ENCODE measurements around the gene TEDC1.

TEDC1 gene

DNA sequence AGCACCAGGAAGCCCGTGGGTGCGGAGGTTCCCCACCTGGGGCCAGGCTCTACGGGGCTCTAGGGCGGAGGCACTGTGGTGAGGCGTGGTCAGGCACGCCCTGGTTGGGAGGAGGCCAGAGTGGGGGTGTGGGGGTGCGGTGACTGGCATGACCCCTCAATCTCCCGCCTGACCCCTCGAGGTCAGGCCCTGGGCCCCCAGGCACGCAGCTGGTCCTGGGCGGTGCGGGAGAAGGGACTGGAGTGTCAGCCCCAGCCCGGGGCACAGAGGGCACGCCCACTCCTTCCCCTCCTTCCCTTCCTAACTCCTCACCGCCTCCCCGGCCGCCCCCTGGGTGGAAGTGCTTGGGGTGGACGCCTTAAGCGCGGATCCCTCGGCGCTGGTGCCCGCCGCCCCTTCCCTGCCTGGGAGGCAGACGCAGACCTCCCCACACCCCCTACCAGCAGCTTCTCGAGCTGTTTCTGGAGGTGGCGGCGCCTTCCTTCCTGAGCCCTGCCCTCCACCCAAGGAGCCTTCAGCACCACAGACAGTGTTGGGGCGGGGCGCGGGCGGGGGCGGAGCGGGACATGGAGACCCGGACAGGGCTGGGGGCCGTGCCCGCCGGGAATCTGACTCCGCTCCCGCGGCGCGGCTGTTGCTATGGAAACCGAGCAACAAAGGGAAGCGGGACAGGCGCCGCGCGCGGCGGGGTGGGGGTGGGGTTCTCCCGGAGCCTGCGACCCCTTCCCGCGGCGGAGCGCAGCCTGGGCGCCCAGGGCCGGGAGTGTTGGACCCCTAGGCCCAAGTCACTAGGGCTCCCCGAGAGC, 17.2 kb upstream of the TEDC1 start:
- DNase-seq (ENCODE audit: low read depth in 2 of 2): peak in 1 of 2 donors; percentile 62

DNA sequence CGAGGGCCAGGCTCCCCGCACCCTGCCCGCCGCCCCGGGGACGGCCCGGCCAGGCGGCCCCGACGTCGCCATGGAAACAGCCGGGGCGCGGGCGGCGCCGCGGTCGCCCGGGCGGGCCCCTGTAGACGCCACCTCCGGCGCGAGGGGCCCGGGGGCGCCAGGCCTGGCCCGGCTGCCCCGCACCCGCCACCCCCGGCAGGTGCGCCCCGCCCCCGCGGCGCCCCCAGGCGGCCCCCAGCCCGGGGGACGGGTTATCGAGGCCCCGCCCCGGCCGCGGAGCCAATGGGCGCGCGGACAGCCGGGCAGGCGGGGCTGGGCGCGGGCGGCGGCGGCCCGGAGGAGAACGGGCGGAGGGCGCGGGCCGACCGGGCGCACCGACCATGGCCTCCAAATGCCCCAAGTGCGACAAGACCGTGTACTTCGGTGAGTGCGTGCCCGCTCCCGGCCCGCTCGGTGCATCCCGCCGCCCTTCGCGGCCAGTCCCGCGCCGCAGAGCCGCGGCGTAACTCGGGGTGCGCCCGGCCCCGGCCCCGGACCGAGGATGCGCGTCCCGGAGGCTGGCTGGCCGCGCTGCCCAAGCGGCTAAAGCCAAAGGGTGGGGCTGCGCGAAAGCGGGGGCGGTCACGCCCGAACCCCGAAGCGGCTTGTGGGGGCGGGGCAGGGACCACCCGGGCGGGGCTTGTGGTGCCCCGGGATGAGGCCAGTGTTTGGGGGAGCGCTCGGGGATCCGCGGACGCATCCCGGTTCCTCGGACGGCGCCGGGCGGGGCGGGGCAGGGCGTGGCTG, 16.4 kb upstream of the TEDC1 start, which contains the start of gene CRIP2:
Gene CRIP2 (plus strand): TSS at position 339 of the 786 bp plus-strand sequence. CDS start 42 bp downstream, at position 381.
- no peak for DNase-seq (ENCODE audit: low read depth in 2 of 2)

- no peak for DNase-seq (ENCODE audit: low read depth in 2 of 2)
Observed at GRCh38 chr14:105475269-105476096, 15.6 kb upstream of the TEDC1 start.

DNA sequence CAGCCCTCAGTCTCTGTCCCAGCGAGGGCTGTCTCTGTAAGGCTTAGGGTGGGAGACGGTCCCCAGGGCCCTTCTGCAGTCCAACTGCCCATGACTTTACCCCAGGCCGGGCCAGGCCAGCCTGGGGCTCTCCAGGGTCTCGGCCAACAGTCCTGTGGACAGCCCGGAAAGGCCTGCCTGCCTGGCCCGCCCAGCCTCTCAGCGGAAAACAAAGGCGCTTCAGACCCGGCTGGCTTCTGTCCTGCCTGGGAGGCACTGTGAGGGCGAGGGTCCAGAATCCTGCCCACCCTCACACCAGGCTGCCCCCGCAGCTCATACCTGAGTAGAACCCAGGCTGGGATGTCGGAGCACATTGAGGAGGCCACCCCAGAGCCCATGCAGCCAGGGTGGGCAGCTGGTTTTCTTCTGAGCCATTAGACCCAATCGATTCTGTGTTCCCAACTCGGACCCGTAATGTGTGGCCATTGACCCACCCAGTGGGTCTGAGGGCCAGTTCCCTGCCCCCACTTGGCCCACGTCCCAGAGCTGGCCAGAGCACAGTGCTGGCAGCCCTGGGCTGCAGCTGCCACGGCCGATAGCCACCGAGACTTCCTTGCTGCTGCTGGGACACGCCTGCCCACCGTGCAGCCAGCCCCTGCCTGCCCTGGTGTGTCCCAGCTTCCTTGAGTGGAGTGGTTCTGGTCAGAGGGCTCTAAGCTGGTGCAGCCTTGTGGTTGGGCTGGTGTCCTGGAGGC, 14.8 kb upstream of the TEDC1 start:
- no peak for DNase-seq (ENCODE audit: low read depth in 2 of 2)

DNA sequence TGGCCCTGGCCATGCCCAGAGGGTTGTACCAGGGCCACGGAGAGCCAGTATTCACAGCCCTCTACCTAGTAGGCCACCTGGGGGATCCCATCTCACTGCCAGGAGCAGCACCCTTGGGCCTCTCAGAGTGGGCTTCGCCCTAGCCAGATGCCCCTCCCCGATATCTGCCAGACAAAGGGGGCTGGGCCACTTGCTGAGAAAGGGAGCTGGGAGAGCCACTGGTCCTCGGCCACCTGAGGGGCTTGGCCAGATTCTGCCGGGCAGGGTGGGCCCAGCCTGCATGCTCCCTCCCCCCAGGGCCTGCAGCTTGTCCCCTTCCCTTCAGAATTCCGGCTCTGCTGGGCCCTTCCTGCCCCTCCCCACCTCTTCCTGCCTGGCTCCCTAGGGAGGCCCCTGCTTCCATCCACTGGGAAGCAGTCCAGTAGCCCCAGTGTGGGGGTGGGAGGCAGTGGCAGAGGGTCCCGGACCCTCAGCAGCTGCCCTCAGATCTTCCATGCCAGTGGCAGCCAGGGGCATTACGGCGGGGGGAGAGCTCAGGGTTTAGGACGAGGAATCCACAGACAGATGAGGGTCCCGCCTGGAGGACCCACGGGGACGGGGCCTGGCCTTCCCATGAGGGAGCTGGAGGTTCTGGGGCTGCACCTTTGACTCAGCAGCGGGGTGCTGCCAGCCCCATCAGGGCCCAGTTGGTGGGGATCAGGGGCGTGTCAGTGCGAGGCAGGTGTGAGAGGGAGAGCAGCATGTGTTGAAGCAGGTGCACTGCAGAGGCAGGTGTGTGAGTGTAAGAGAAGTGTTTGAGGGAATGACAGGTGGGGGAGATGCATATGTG, 14.0 kb upstream of the TEDC1 start:
- no peak for DNase-seq (ENCODE audit: low read depth in 2 of 2)

DNA sequence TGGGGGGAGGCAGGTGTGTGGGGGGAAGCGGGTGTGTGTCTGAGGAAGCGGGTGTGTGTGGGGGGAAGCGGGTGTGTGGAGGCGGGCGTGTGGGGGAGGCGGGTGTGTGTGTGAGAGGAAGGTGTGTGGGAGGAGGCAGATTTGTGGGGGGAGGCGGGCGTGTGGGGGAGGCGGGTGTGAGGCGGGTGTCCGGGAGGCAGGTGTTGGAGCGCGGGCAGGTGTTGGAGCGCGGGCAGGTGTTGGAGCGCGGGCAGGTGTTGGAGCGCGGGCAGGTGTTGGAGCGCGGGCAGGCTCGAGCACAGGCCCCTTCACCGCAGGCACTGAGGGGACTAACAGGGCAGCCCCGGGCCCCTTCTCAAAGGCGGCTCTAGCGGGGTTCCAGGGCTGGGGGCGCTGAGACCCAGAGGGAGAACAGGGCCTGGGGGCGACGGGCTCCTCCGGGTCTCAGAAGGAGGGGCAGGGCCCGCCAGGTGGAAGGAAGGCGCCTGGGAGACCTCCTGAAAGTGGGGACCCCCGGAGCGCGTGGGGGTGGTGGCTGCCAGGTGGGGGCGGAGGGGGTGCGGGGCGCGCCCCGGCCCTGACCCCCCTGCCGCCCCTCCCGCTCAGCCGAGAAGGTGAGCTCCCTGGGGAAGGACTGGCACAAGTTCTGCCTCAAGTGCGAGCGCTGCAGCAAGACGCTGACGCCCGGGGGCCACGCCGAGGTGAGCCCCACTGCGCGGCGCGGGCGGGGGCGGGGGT, 13.2 kb upstream of the TEDC1 start:
- DNase-seq (ENCODE audit: low read depth in 2 of 2): peak in 1 of 2 donors; percentile 62

DNA sequence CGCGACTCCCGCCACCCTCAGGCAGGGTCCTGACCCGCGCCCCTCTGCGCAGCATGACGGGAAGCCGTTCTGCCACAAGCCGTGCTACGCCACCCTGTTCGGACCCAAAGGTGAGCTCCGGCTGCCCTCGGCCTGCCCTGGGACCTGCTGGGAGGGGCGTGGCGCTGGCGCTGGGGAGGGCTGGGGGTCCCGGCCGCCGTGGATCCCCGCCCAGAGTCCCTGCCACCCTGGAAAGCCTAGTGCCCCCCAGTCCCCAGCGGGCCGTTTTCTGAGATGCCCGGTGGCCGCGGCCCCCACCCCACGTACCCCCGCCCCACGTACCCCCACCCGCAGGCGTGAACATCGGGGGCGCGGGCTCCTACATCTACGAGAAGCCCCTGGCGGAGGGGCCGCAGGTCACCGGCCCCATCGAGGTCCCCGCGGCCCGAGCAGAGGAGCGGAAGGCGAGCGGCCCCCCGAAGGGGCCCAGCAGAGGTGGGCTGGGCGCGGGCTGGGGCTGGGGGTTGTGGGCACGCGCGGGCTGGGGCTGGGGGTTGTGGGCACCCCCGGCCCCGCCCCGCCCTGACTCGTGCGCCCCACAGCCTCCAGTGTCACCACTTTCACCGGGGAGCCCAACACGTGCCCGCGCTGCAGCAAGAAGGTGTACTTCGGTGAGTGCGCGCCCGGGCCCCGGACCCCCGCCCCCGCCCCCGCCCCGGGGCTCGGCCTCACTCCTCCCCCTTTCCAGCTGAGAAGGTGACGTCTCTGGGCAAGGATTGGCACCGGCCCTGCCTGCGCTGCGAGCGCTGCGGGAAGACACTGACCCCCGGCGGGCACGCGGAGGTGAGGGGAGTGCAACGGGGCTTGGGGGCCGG, 12.4 kb upstream of the TEDC1 start:
- DNase-seq (ENCODE audit: low read depth in 2 of 2): no peak

GRCh38 chr14:105479431-105480158, 11.5 kb upstream of the TEDC1 start:
- DNase-seq (ENCODE audit: low read depth in 2 of 2): no peak

GRCh38 chr14:105480199-105480746, 10.8 kb upstream of the TEDC1 start:
- DNase-seq (ENCODE audit: low read depth in 2 of 2): no peak

DNA sequence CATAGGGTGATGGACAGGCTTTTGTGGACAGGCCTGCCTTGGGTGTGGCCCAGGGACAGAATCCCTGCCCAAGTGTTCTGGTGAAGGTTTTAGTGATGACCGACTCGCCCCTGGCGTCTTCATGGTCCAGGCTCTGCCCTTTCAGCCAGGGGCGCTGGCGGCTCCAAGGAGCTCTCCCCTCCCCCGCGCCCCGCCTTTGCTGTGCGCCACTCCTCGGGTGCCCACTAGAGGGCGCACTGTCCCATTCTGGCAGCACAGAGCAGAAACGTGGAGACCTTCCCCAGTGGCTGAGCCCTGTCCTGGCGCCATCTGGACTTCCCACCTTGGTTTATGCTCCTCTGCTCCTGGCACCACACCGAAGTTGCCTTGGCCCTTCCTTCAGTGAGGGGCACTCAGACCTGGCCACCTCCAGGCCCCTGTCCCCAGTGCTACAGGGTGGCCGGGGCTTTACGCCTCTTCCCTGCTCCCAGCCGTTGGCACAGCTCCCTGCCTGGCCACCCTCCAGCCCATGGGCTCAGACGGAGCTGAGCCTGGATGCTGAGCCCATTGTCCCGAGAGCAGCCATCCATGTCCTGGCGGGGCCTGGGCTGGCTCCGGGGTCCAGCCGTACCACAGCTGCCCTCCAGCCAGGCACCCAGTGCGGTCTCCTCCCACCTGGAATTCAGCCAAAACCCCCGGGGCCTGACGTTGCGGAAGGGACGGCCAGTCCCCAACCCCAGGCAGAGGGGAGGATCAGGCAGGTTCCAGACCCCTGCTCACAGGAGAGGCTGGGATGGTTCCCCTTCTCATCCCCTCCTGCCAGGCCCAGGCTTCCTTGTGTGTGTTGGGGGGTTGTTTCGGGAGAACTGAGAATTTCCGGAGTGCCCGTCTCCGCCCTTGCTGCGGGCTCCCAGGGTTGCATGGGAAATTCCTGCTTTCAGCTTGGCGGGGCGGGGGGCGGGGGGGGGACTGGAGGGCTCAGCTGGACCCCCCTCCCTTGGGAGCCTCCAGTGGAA, 9.9 kb upstream of the TEDC1 start:
- DNase-seq (ENCODE audit: low read depth in 2 of 2): peak; percentile 81 to 84

- peak; percentile 87 to 92 for DNase-seq (ENCODE audit: low read depth in 2 of 2)
Observed at GRCh38 chr14:105481886-105482457, 9.1 kb upstream of the TEDC1 start.

- DNase-seq (ENCODE audit: low read depth in 2 of 2): no peak
Observed at GRCh38 chr14:105482486-105483110, 8.4 kb upstream of the TEDC1 start.

DNA sequence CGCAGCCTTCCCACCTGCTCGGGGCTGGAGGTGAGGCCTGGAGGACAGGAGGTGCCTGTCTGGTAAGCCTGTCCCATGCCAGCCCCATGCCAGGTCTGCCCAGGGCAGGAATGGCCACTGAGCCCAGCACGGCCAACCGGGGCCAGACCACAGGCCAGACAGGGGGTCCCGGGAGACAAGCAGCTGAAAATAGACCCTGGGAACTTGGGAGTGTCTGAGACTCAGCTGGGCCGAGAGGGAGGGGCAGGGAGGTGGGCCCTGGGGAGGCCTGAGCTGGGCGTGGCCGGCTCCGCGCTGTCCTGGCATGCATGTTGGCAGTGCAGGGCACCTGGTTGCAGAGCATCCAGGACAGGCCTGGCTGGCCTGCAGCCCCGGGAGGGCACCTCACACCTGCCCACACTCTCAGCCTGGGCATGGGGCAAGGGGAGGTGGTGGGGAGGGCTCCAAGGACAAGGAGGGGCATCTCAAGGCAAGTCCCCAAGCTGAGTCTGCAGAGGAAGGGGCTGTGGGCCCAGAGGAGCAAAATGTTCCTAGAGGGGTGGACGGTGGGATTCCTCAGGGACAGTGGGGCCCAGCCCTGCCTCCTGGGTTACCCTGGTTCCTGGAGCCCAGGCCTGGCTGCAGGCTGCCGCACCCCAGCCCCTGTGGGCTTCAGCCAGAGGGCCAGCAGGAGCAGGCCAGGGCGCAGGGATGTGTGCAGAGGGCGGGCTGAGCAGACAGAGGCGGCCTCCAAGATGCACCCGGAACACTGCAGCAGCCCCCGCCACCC, 7.6 kb upstream of the TEDC1 start:
- no peak for DNase-seq (ENCODE audit: low read depth in 2 of 2)

DNA sequence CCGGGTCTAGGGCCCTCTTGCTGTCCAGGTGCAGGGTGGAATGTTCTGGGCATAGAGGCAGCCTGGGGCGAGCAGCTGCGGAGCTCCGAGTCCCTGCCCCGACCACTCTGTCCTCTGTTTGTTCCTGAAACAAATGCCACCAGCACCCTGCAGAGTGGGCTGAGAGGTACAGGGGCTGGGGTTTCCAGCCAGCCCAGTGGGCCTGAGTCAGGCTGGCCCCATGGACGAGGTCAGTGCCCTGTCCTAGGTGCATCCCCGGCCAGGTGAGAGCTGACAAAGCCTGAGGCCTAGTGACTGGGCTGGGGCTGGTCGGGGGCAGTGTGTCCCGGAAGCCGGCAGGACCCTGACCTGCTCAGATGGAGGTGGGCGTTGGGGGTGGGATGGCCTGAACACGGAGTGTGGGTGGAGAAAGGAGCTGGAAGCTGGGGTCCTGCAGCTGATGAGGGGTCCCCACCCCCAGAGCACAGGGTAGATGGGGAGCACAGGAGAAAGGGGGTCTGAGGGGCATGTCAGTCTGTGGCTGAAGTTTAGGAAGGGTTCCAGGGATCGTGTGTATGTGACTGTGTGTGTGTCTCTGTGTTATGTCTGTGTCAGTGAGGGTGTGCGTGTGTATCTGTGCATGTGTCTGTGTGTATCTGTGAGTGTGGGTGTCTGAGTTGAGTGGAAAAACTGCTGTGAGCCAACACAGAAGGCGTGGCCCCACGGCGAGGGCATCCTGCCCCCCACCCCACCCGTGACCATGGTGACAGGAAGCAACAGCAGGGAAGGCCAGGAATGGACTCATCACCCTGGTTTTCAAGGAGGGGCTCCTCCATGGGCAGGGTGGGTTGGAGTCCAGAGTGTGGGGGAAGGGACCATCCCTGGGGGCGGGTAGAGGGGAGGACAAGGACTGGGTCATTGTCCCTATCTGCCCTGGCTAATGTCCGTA, 6.7 kb upstream of the TEDC1 start:
- DNase-seq (ENCODE audit: low read depth in 2 of 2): peak; percentile 43 to 51
